ENCODE data around the gene SIGLEC1.

SIGLEC1 gene

DNA sequence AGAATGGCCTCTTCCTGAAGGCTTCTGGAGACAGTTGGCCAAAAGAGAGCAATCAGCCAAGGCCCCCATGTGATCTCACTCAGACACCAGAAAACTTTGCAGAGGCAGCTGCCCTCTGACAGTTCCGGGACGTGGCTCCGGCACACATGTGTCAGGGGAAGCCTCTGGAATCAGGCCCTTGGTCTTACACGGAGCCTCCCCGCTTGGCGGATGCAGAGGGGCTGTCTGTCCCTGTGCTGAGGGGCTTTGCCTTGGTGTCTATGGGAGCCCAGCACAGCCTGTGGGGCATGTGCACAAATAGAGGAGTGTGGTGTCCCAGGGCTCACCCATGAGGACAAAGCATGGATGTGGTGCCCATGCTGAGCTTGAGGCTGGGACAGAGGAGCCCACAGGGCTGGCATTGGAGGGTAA lies 13.8 kb downstream of the SIGLEC1 start:
- no peak for DNase-seq

- no peak for DNase-seq
Observed at GRCh38 chr20:3697588-3698305, 14.7 kb downstream of the SIGLEC1 start.

GRCh38 chr20:3696745-3697587 lies 15.4 kb downstream of the SIGLEC1 start:
- DNase-seq, result no peak

DNA sequence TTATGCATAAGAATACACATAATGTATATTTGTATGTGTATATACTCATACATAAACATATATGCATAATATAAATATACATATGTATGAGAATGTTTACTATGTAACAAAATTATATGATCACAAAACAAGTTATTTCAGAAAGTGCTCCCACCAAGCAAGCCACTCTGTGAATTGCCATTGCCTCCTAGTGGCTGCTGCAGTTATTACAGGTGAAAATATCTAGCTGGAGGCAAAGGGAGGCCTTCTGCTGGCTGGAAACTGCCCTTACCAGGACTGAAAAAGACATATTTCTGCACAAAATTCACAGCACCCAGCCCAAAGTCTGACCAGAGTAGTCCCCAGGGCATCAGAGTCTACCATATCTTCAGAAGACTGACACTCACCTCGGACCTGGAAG lies 16.2 kb downstream of the SIGLEC1 start:
- peak; percentile 34 to 56 (median 40) for DNase-seq

- DNase-seq, result no peak
Observed at GRCh38 chr20:3694864-3695263, 17.5 kb downstream of the SIGLEC1 start.

DNA sequence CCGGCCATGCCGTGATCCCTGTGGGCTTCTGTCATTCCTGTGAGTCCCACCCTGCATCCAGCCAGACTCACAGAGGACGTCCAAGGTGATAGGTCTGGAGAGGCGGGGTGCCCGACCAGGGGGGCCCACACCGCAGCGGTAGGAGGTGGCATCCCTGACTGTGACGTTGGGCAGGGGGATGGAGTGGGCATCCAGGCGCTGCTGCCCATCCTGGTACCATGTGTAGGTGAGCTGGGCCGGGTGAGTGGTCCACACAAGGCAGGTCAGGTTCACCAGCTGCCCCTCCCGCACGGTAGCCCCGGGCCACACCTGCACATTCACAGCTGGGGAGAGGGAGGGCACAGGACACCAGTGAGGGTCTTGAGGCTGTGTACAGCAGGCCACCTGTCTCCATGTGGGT lies 19.0 kb downstream of the SIGLEC1 start:
- DNase-seq, result no peak

DNA sequence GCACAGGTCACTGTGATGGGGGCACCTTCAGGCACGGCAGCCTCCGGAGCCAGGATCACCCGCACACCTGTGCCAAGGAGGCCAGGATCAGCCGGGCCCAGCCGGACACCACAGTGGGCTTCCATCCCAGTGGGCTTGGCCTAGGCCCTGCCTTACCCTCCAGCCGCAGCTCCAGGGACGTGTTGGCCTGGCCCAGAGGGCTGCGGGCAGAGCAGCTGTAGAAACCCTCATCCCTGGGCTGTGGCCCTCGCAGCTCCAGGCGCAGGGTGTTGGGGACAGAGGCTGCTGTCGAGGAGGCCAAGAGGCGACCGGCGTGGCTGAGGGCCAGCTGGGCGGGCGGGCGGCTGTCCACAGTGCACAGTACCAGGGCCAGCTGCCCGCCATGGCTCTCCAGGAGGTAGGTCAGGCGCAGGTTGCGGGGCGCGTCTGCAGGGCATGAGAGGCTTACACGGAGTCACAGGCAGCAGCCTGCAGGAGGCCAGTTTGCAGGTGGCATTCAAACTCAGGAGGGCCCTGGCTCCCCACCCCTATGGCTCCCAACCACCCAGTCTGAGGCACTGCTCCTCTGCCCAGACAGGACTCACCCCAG lies 19.6 kb downstream of the SIGLEC1 start:
- no peak for DNase-seq

GRCh38 chr20:3691897-3692296 lies 20.5 kb downstream of the SIGLEC1 start:
- no peak for DNase-seq

- DNase-seq, result no peak
Observed at GRCh38 chr20:3691306-3691705, 21.1 kb downstream of the SIGLEC1 start.

GRCh38 chr20:3690413-3690812 lies 22.0 kb downstream of the SIGLEC1 start:
- no peak for DNase-seq

GRCh38 chr20:3689978-3690377 lies 22.4 kb downstream of the SIGLEC1 start:
- DNase-seq, result no peak

- DNase-seq, result peak in 2 of 4 experiments; percentile 15 to 45
Observed at GRCh38 chr20:3687655-3688054, 24.7 kb downstream of the SIGLEC1 start.

GRCh38 chr20:3686867-3687321 lies 25.5 kb downstream of the SIGLEC1 start:
- DNase-seq, result no peak

- no peak for DNase-seq
Observed at GRCh38 chr20:3686421-3686820, 26.0 kb downstream of the SIGLEC1 start.

DNA sequence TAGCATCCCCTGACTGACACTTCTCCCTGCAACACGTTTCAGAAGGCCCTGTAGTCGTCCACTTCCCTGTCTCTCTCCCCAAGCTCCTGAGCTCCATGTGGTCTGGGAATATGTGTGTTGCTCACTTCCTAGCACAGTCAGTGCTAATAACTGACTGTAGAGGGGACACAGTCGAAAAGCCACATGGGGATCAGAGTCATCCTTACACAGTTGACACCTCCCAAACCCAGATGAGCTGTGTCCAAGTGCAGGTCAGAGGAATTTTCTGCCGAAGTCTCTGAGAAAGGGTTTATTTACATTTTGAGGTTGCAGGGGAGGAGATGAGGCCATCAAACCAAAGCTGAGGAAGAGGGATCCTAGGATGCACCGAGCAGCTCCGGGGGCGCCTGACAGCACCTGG lies 27.1 kb downstream of the SIGLEC1 start:
- no peak for DNase-seq

DNA sequence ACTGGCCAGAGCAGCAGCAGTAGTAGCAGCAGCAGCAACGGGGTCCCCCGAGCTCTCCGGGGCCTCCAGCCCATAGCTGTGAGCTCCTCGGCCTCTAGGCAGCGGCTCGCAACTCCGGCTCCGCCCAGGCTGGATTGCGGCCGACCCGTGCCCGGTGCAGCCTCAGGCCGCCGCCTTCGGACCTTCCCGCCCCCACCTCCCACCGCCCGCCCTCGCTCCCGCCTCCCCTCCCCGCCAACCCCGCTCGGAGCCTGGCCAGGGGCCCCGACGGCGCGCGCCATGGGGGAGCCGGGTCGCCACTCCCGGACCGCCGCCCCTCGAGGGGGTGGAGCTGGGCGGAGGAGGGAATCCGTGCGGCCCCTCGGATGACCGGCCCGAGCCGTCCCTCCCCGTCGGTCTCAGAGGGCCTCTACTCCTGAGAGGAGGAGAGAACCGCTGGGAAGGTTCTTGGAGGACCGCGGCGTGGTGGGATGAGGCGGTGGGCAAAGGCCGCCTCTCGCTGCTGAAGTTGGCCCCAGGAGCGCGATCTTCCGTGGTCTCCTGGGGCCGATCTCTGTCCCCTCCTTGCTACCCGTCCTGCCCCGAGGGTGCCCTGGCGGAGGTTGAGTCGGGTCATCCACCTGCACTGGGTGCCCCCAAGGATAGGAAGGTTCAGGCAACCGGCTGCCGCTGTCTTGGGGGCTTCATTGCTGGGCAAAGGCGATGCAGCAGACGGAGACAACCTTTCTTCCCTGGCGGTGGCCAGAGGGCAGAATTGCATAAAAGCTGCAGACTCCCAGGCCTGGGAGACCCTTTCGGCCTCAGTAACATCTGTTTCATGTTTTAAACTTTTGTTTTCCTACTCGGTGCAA lies 30.2 kb downstream of the SIGLEC1 start, which contains the start of gene ADAM33:
Gene ADAM33 (minus strand): TSS at position 80 of the 851 bp plus-strand sequence. CDS start 6 bp downstream, at position 74.
- peak in 1 of 4 experiments; percentile 30 for DNase-seq

DNA sequence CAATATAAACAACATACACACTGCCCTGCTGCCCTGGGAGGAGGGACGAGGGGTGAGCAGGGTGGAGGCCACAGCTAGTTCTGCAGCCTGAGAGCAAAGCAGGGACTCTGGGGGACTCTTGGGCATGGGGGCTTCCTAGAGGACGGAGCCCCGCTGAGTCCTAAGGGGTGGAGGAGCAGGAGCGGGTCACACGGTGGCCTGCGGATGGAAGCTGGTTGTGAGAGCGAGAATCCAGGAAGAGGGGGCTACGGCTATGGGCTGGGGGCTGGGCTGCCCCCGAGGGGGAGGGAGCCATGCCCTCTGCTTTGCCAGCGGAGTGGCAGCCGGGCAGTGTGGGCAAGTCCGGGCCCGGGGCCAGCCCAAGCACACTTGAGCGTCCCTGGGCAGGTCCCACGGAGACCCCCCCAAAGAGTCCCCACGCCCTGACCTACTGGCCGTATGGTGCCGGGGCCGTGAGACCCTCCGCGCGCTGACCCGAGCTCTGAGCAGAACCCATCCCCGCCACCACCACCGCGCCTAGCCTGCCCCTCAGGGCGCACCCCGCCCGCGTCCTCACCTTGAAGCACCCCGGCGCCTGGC lies 31.0 kb downstream of the SIGLEC1 start:
- no peak for DNase-seq

GRCh38 chr20:3680701-3681351 lies 31.6 kb downstream of the SIGLEC1 start:
- no peak for DNase-seq

DNA sequence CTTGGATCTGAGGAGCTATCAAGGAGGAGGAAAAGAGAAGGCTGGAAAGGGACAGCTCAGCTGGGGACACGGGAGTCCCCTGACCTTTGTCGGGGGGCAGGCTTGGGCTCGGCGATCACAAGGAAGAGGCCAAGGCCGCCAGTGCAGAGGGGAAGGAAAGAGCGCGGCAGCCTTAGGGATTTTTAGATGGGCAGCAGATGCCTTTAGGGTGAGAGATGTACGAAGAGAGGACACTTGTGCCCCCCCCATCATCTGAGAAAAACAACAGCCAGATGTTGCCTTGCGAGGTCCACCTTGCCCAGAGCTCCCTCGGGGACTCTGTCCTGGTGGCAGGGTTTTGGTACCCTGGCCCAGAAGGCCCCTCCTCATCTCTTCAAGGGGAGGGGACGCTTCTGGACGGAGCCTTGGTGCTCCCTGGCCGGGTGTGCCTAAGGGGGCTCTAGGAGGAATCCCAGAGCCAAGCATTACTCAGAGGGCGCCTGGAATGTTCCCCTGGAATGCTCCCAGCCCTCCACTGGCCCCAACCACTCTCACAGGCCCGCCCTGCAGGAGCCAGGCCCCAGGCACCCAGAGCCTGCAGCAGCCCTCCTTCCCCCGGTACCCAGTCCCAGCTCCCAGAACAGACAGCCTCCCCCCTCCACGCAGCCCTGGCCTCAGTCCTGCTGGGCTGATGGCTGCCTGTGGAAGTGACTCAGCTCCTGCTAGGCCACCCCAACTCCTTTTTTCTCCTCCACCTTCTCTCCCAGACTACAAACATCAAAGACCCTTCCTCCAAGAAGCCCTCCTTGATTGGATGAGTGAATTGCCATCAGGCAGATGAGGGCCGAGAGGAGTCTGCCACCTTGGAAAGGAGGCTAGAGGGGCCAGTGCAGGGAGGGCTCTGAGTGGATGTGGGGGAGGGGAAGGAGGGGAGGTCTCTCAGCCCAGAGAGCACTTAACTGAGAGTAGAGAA lies 32.4 kb downstream of the SIGLEC1 start:
- no peak for DNase-seq

All from suppressor macrophage (primary cell).